AG04450 (cell line): ENCODE results near the gene PIGA. TPM values are rescaled to one million over a fixed set of nuclear protein-coding genes. Genes with fewer than 3 reads are reported as not detected.

Experiments
- CTCF ChIA-PET: fragments of 300-600, 350-600 bp; formaldehyde crosslinking; extraction: SDS; loops from one replicate; lab custom pipeline; 2022; ENCODE audit warnings: antibody characterized with exemption, inconsistent platforms; lab: Charles Lee
- POLR2A ChIA-PET: fragments of 350-600 bp; formaldehyde crosslinking; extraction: SDS; loops from one replicate; lab custom pipeline; 2021; ENCODE audit warnings: antibody characterized with exemption, inconsistent platforms; lab: Yijun Ruan, JAX
- DNase-seq: peaks from one replicate; pipeline ENCODE4 v3.0.0-alpha.2; 2011; ENCODE audit warnings: low read depth, low spot score
- H3K27ac ChIP-seq: one replicate; pipeline ENCODE4 v1.5.1; 2012; ENCODE audit warnings: low read depth, low read length, control low read depth
- H3K27me3 ChIP-seq: one replicate; pipeline ENCODE4 v1.6.0; 2012; ENCODE audit warnings: low read length; ENCODE audit not compliant: control insufficient read depth, insufficient read depth
- H3K4me3 ChIP-seq: 2 replicates; pipeline ENCODE4 v1.5.1; 2011; ENCODE audit warnings: mild to moderate bottlenecking, low read depth, low read length, control low read depth
- H3K9me3 ChIP-seq: 2 replicates; pipeline ENCODE4 v1.5.1; 2012; ENCODE audit warnings: low read length; ENCODE audit not compliant: control insufficient read depth, insufficient read depth
- polyA plus RNA-seq: library from polyadenylated mRNA; depleted of rRNA; stranded (reverse); fragments of >200 nt; gene quantifications from 2 replicates; pipeline ENCODE4 v1.2.3, GENCODE V29; 2011
- TF ChIP-seq, protein P1 (sequence below): IDR thresholded peaks from 2 replicates; pipeline ENCODE4 v1.5.1; 2011; ENCODE audit warnings: low read depth, low read length, control low read depth, inconsistent platforms

The PIGA gene
- polyA plus RNA-seq, 1 experiment, result 4.2 TPM

DNA sequence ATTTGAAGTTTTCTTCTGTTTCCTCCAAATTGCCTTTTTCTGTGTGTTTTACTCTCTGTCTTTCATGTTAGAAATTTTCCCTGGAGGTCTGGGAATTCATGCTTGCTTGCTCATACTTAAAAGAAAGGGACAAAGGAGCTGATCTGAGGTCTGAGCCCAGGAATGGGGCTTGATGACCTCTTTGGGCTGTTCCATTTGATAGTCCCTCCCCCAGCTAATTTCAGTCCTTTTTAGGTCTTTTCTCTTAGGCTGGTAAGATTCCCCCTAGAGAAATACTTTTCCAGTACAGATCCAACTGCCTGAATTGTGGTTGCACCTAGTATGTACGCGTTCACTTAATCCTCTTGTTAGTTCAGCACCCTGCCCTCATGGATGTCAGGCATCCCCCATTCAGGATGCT, 5.5 kb upstream of the PIGA start:
- Histone ChIP-seq H3K9me3 (no peaks in the 10 kb centered on the region), H3K27me3 (peaks cover 3% of the 10 kb centered on the region), H3K4me3 (no peak overlapping the region), H3K27ac (no peak overlapping the region)
- TF ChIP-seq, protein P1, sequence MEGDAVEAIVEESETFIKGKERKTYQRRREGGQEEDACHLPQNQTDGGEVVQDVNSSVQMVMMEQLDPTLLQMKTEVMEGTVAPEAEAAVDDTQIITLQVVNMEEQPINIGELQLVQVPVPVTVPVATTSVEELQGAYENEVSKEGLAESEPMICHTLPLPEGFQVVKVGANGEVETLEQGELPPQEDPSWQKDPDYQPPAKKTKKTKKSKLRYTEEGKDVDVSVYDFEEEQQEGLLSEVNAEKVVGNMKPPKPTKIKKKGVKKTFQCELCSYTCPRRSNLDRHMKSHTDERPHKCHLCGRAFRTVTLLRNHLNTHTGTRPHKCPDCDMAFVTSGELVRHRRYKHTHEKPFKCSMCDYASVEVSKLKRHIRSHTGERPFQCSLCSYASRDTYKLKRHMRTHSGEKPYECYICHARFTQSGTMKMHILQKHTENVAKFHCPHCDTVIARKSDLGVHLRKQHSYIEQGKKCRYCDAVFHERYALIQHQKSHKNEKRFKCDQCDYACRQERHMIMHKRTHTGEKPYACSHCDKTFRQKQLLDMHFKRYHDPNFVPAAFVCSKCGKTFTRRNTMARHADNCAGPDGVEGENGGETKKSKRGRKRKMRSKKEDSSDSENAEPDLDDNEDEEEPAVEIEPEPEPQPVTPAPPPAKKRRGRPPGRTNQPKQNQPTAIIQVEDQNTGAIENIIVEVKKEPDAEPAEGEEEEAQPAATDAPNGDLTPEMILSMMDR, result no peak
- DNase-seq, result no peak
- ChIA-PET CTCF (no interaction called here), POLR2A (no interaction called here)

DNA sequence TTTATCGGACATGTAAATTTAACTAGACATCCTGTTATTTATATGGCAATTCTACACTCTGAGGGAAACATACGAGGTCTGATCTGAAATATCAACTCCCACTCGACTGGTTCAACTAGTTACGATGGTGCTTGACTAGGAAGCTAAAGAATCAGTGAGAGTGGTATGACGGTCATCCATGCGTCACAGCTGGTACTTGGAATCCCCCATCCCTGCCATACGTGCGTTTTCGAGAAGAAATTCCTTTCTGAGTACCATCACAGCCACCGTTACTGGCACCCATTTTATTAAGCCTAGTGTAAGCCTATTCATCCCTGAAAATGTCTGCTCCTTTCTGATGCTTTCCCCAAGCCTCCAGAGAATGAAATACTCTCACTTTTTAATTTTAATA, 695 bp upstream of the PIGA start:
- Histone ChIP-seq H3K27ac (no peak overlapping the region), H3K27me3 (peaks cover 3% of the 10 kb centered on the region), H3K4me3 (peak overlapping the region; percentile 58), H3K9me3 (no peaks in the 10 kb centered on the region)
- TF ChIP-seq, protein P1, result no peak
- peak; percentile 11 for DNase-seq
- ChIA-PET CTCF (no interaction called here), POLR2A (no interaction called here)

DNA sequence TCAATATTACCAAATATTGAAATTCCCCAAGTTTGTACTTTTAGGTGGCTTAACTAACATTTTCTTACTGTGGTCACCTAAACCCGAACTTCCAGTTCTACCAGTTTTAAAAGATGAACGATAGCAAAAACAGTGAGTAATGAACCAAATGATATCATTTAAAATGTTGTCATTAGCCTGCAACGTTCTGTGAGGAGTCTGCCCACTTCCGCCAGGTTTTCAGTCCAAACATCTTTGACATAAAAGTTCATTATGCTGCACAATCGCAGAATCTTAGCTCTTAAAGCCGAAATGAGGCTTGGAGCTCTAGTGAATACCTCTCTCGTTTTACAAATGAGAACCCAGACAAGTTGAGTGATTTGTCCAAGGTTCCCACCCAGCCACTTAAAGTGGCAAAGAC, 762 bp downstream of the PIGA start:
- POLR2A ChIA-PET, result no interaction called here
- H3K4me3 ChIP-seq, result peak overlapping the region; percentile 76
- H3K27ac ChIP-seq, result peak overlapping the region; percentile 65
- CTCF ChIA-PET, result interaction anchor here (0.7 kb wide), 1 partner anchor 133 kb away, joined by 3 read pairs; no protein-coding TSS in a partner anchor
- peaks cover 3% of the 10 kb centered on the region for H3K27me3 ChIP-seq
- TF ChIP-seq, protein P1, result no peak
- no peak for DNase-seq
- H3K9me3 ChIP-seq, result no peaks in the 10 kb centered on the region

DNA sequence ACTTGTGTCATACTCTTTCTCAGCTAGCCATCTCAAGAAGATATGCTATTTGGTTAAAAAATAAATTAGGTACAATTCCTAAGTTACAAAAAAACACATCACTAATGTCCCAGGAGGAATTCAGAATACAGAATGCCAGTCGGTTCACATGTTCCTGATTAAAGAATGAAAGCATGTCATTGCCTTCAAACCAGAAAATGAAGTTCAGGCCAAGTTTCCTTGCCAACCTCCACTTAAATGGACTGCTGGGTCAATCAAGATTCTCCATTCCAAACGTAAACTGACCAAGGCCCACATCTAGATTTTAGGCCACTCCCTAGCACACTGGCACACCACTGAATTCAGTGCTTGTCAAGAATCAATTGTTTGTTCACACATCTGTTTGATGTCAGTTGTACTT, 6.5 kb downstream of the PIGA start:
- no peak overlapping the region for H3K27ac ChIP-seq
- POLR2A ChIA-PET, result no interaction called here
- TF ChIP-seq, protein P1, result no peak
- no peak overlapping the region for H3K4me3 ChIP-seq
- CTCF ChIA-PET, result no interaction called here
- no peaks in the 10 kb centered on the region for H3K9me3 ChIP-seq
- H3K27me3 ChIP-seq, result no peaks in the 10 kb centered on the region
- DNase-seq, result no peak

DNA sequence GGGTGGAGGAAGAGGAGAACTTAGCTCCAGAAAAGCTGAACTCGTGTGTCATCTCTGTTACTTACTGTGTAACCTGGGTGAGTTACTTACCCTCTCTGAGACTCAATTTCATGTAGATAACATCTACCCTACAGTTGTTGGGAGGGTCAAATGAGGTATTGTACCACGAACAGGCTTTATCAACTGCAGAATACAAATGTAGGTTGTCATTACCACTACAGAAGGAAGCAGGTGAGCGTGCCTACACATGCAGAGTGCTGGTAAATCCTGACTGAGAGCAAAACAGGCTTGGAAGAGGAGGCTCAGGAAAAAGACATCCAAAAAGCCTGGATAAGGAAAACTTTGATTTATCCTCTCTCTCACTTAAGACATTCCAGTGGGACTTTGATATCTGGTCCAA, 7.2 kb downstream of the PIGA start:
- Histone ChIP-seq H3K27me3 (no peaks in the 10 kb centered on the region), H3K4me3 (no peak overlapping the region), H3K9me3 (no peaks in the 10 kb centered on the region), H3K27ac (no peak overlapping the region)
- TF ChIP-seq, protein P1, result no peak
- ChIA-PET POLR2A (no interaction called here), CTCF (interaction anchor here (1.1 to 1.8 kb wide), 2 partner anchors 21 to 29 kb away, joined by 3 to 5 read pairs; no protein-coding TSS in a partner anchor)
- no peak for DNase-seq
